Measurements from ENCODE around the gene PRDM11. TPM values are rescaled to one million over a fixed set of nuclear protein-coding genes. Genes with fewer than 3 reads are reported as not detected.
A peak's percentile ranks its signal among the peaks of the same experiment; 100 is the strongest.

PRDM11 gene
- total RNA-seq, 2 experiments from 2014 or later, result 2.5 to 3.4 TPM

DNA sequence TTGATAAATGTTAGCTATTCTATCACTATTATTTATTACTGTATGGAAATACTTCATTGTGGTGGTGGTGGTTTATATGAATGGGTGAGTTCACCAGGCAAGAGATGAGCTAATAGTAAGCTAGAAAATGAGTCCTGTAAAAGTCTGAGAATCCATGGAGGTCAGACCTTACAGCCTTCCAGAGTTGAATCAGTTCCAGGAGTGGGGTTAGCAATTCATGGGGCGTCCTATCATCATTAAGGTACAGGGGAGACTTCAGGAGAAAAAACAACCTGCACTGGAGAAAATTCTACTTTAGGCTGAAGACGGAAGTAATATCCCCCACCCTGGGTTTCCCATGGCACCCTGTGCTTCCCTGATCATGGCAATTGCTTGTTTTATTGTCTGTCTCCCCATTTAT, 133.2 kb downstream of the PRDM11 start:
- ChIA-PET POLR2A (no interaction called here), CTCF (no interaction called here)
- peaks cover 5% of the 10 kb centered on the region for H3K4me1 Mint-ChIP-seq (ENCODE audit: low read depth)
- peaks cover 0 to 3% of the 10 kb centered on the region in 2 experiments for H3K9me3 ChIP-seq (ENCODE audit: control insufficient read depth in 1 of 2, insufficient read depth in 1 of 2, low read length in 2 of 2)
- intact Hi-C loops (cut with DNase I, micrococcal nuclease), result no loop called here
- H3K4me1 ChIP-seq (ENCODE audit: insufficient read depth, low read length), result no peaks in the 10 kb centered on the region
- peaks cover 48% of the 10 kb centered on the region for H3K27me3 Mint-ChIP-seq
- ATAC-seq (ENCODE audit: poor library complexity) (no peak), DNase-seq (no peak)
- H3K4me3 ChIP-seq (ENCODE audit: low read length), result no peak overlapping the region
- TF ChIP-seq, protein P1, sequence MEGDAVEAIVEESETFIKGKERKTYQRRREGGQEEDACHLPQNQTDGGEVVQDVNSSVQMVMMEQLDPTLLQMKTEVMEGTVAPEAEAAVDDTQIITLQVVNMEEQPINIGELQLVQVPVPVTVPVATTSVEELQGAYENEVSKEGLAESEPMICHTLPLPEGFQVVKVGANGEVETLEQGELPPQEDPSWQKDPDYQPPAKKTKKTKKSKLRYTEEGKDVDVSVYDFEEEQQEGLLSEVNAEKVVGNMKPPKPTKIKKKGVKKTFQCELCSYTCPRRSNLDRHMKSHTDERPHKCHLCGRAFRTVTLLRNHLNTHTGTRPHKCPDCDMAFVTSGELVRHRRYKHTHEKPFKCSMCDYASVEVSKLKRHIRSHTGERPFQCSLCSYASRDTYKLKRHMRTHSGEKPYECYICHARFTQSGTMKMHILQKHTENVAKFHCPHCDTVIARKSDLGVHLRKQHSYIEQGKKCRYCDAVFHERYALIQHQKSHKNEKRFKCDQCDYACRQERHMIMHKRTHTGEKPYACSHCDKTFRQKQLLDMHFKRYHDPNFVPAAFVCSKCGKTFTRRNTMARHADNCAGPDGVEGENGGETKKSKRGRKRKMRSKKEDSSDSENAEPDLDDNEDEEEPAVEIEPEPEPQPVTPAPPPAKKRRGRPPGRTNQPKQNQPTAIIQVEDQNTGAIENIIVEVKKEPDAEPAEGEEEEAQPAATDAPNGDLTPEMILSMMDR (IDR thresholded peaks at IDR 0.05), result no peak
- H3K36me3 Mint-ChIP-seq (ENCODE audit: low read depth), result no peaks in the 10 kb centered on the region
- no peak overlapping the region for H3K27ac Mint-ChIP-seq
- H3K4me3 Mint-ChIP-seq, result no peak overlapping the region
- peaks cover 3% of the 10 kb centered on the region for H3K9me3 Mint-ChIP-seq
- H3K36me3 ChIP-seq (ENCODE audit: insufficient read depth, low read length), result no peaks in the 10 kb centered on the region
- no peak overlapping the region for H3K27ac ChIP-seq (ENCODE audit: low read depth in 1 of 2, low read length in 2 of 2)
- H3K27me3 ChIP-seq (ENCODE audit: control insufficient read depth in 1 of 2, insufficient read depth in 2 of 2, low read length in 2 of 2), result peaks cover 23 to 26% of the 10 kb centered on the region in 2 experiments

DNA sequence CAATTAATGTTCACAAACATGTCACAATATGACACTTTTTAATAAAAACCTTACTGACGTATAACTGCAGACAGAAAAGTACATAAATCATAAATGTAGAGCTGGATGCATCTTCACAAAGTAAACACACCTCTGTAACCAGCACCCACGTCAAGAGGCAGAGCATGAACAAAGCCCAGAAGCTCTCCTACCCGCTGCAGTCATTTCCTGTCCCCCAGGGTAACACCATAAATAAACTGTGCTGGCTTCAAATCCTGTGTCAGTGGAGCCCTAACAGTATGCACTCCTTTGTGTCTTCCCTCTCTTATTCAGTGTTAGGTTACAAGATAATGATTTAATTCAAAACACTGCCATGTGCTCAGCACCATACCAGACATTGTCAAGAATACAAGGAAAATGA, 134.0 kb downstream of the PRDM11 start:
- Mint-ChIP-seq H3K4me1 (ENCODE audit: low read depth) (peaks cover 5% of the 10 kb centered on the region), H3K9me3 (peaks cover 3% of the 10 kb centered on the region), H3K27ac (peak overlapping the region; percentile 19), H3K36me3 (ENCODE audit: low read depth) (no peaks in the 10 kb centered on the region), H3K4me3 (no peak overlapping the region), H3K27me3 (peaks cover 52% of the 10 kb centered on the region)
- H3K36me3 ChIP-seq (ENCODE audit: insufficient read depth, low read length), result no peaks in the 10 kb centered on the region
- ATAC-seq (ENCODE audit: poor library complexity) (peak; percentile 92), DNase-seq (peak in 4 of 14 experiments; percentile 4 to 27 (median 23))
- peaks cover 23 to 34% of the 10 kb centered on the region in 2 experiments for H3K27me3 ChIP-seq (ENCODE audit: control insufficient read depth in 1 of 2, insufficient read depth in 2 of 2, low read length in 2 of 2)
- no peaks in the 10 kb centered on the region for H3K4me1 ChIP-seq (ENCODE audit: insufficient read depth, low read length)
- H3K4me3 ChIP-seq (ENCODE audit: low read length), result no peak overlapping the region
- ChIA-PET CTCF (no interaction called here), POLR2A (no interaction called here)
- TF ChIP-seq, protein P1 (IDR thresholded peaks at IDR 0.05), result no peak
- H3K9me3 ChIP-seq (ENCODE audit: control insufficient read depth in 1 of 2, insufficient read depth in 1 of 2, low read length in 2 of 2), result peaks cover 0 to 3% of the 10 kb centered on the region in 2 experiments
- H3K27ac ChIP-seq (ENCODE audit: low read depth in 1 of 2, low read length in 2 of 2), result no peak overlapping the region
- intact Hi-C loops (cut with DNase I, micrococcal nuclease), result no loop called here

DNA sequence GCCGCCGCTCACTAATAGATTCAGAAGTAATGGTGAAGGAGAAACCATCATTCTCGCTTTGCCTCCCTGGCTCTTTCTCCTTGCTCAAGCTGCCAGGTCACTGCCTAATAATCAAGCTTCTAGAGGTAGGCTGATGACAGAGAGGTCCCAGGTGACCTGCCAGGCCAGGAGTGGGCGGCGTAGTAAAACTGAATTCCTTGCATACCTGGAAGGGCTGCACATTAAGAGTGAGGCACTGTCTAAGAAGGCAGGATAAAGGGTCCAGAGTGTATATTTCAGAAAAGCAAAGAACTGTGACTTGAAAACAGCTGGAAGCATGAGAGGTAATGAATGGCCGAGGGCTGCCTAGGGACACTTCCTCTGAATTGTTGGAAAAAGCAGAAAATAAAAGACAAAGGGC, 135.6 kb downstream of the PRDM11 start:
- no peak overlapping the region for H3K4me3 Mint-ChIP-seq
- H3K4me1 ChIP-seq (ENCODE audit: insufficient read depth, low read length), result peaks cover 3% of the 10 kb centered on the region
- H3K27ac ChIP-seq (ENCODE audit: low read depth in 1 of 2, low read length in 2 of 2), result no peak overlapping the region
- DNase-seq (no peak), ATAC-seq (ENCODE audit: poor library complexity) (no peak)
- ChIA-PET POLR2A (no interaction called here), CTCF (no interaction called here)
- TF ChIP-seq, protein P1 (IDR thresholded peaks at IDR 0.05), result no peak
- H3K9me3 ChIP-seq (ENCODE audit: control insufficient read depth in 1 of 2, insufficient read depth in 1 of 2, low read length in 2 of 2), result peaks cover 0 to 7% of the 10 kb centered on the region in 2 experiments
- intact Hi-C loops (cut with DNase I, micrococcal nuclease), result no loop called here
- H3K9me3 Mint-ChIP-seq, result peaks cover 3% of the 10 kb centered on the region
- H3K27me3 Mint-ChIP-seq, result peaks cover 56% of the 10 kb centered on the region
- H3K27me3 ChIP-seq (ENCODE audit: control insufficient read depth in 1 of 2, insufficient read depth in 2 of 2, low read length in 2 of 2), result peaks cover 37 to 45% of the 10 kb centered on the region in 2 experiments
- peaks cover 5% of the 10 kb centered on the region for H3K4me1 Mint-ChIP-seq (ENCODE audit: low read depth)
- no peaks in the 10 kb centered on the region for H3K36me3 ChIP-seq (ENCODE audit: insufficient read depth, low read length)
- H3K4me3 ChIP-seq (ENCODE audit: low read length), result no peak overlapping the region
- no peaks in the 10 kb centered on the region for H3K36me3 Mint-ChIP-seq (ENCODE audit: low read depth)
- no peak overlapping the region for H3K27ac Mint-ChIP-seq

Other genes starting within 250 kb of the PRDM11 start
- gene TP53I11, start 195.8 kb upstream of the PRDM11 start, total RNA-seq, result 1 to 10 TPM; 3.5 to 4.6 TPM
- gene SYT13, start 139.7 kb downstream of the PRDM11 start, total RNA-seq, result not detected